Glomerular endothelial cell (primary cell): ENCODE measurements around the gene PARD6G. TPM values are rescaled to one million over a fixed set of nuclear protein-coding genes. Genes with fewer than 3 reads are reported as not detected.

Experiments
- DNase-seq: peaks from one replicate; pipeline ENCODE4 v3.0.0-alpha.2; 2011; ENCODE audit warnings: low read depth, low spot score; ENCODE audit errors: extremely low read depth
- total RNA-seq: library from RNA; depleted of rRNA; stranded (reverse); fragments of >200 nt; gene quantifications from 2 replicates; pipeline ENCODE4 v1.2.3, GENCODE V29; 2015

PARD6G gene
- total RNA-seq, 1 donor from 2014 or later: 5.4 TPM

GRCh38 chr18:80157708-80158343, 89.5 kb downstream of the PARD6G start:
- DNase-seq: no peak

GRCh38 chr18:80154293-80154692, 93.0 kb downstream of the PARD6G start:
- no peak for DNase-seq

GRCh38 chr18:80149667-80150066, 97.6 kb downstream of the PARD6G start:
- DNase-seq: no peak

GRCh38 chr18:80148326-80149199, 98.8 kb downstream of the PARD6G start:
- no peak for DNase-seq

- no peak for DNase-seq
Observed at GRCh38 chr18:80147418-80148325, 99.6 kb downstream of the PARD6G start.

GRCh38 chr18:80147037-80147417, 100.3 kb downstream of the PARD6G start:
- DNase-seq: no peak

- DNase-seq: no peak
Observed at GRCh38 chr18:80145196-80145804, 102.0 kb downstream of the PARD6G start.

GRCh38 chr18:80143881-80144280, 103.4 kb downstream of the PARD6G start:
- no peak for DNase-seq

GRCh38 chr18:80140455-80140985, 106.8 kb downstream of the PARD6G start:
- no peak for DNase-seq

- DNase-seq: no peak
Observed at GRCh38 chr18:80137976-80138375, 109.3 kb downstream of the PARD6G start.

GRCh38 chr18:80137137-80137536, 110.2 kb downstream of the PARD6G start:
- DNase-seq: no peak

GRCh38 chr18:80136679-80137078, 110.6 kb downstream of the PARD6G start:
- no peak for DNase-seq

- no peak for DNase-seq
Observed at GRCh38 chr18:80135136-80135535, 112.2 kb downstream of the PARD6G start.

- DNase-seq: no peak
Observed at GRCh38 chr18:80133124-80133523, 114.2 kb downstream of the PARD6G start.

GRCh38 chr18:80132180-80132812, 115.0 kb downstream of the PARD6G start:
- DNase-seq: no peak

GRCh38 chr18:80130555-80130954, 116.8 kb downstream of the PARD6G start:
- no peak for DNase-seq

- DNase-seq: no peak
Observed at GRCh38 chr18:80129672-80130367, 117.5 kb downstream of the PARD6G start.

GRCh38 chr18:80127635-80128034, 119.7 kb downstream of the PARD6G start:
- DNase-seq: no peak

GRCh38 chr18:80126797-80127196, 120.5 kb downstream of the PARD6G start:
- DNase-seq: no peak
